Activated CD8-positive, alpha-beta memory T cell treated with anti-CD3 and anti-CD28 coated beads, Interleukin-2, amount 50 U/mL, for 1 hour (primary cell): ENCODE measurements around the gene ESR1.
"Not testable (repeated sequence)": the region's sequence is repeated elsewhere in the genome, so short reads cannot be mapped to it uniquely, and the experiment has no call there.

ENCODE experiments used
- DNase-seq: peaks from one replicate; pipeline ENCODE4 v3.0.0-alpha.2; 2020; ENCODE audit errors: extremely low read depth

ESR1 gene

GRCh38 chr6:151813858-151814257 lies 6.4 kb downstream of the ESR1 start:
- DNase-seq = no peak

- DNase-seq = no peak
These were observed 7.1 kb downstream of the ESR1 start for GRCh38 chr6:151814614-151815013.

GRCh38 chr6:151822252-151823111 lies 15.0 kb downstream of the ESR1 start:
- DNase-seq = no peak

GRCh38 chr6:151826517-151827142 lies 19.1 kb downstream of the ESR1 start:
- DNase-seq = no peak

GRCh38 chr6:151832710-151833109 lies 25.2 kb downstream of the ESR1 start:
- no peak for DNase-seq

GRCh38 chr6:151835396-151835795 lies 27.9 kb downstream of the ESR1 start:
- DNase-seq = no peak

GRCh38 chr6:151837223-151837622 lies 29.7 kb downstream of the ESR1 start:
- DNase-seq = no peak

GRCh38 chr6:151842816-151843215 lies 35.3 kb downstream of the ESR1 start:
- DNase-seq = no peak

GRCh38 chr6:151847064-151847463 lies 39.6 kb downstream of the ESR1 start:
- no peak for DNase-seq

GRCh38 chr6:151850479-151851003 lies 43.1 kb downstream of the ESR1 start:
- DNase-seq = no peak

- DNase-seq = no peak
These were observed 50.8 kb downstream of the ESR1 start for GRCh38 chr6:151858294-151858693.

GRCh38 chr6:151862461-151862860 lies 55.0 kb downstream of the ESR1 start:
- no peak for DNase-seq

- DNase-seq = not testable (repeated sequence)
These were observed 59.9 kb downstream of the ESR1 start for GRCh38 chr6:151867361-151867869.

GRCh38 chr6:151869345-151869744 lies 61.9 kb downstream of the ESR1 start:
- DNase-seq = no peak

- no peak for DNase-seq
These were observed 62.3 kb downstream of the ESR1 start for GRCh38 chr6:151869787-151870186.

- no peak for DNase-seq
These were observed 62.9 kb downstream of the ESR1 start for GRCh38 chr6:151870375-151870774.

- DNase-seq = no peak
These were observed 68.0 kb downstream of the ESR1 start for GRCh38 chr6:151875524-151875923.

GRCh38 chr6:151876122-151876521 lies 68.6 kb downstream of the ESR1 start:
- DNase-seq = no peak

GRCh38 chr6:151877458-151877857 lies 70.0 kb downstream of the ESR1 start:
- no peak for DNase-seq

GRCh38 chr6:151881231-151881630 lies 73.7 kb downstream of the ESR1 start:
- DNase-seq = no peak

- no peak for DNase-seq
These were observed 74.7 kb downstream of the ESR1 start for GRCh38 chr6:151882206-151882605.

GRCh38 chr6:151885234-151885633 lies 77.8 kb downstream of the ESR1 start:
- DNase-seq = no peak

- no peak for DNase-seq
These were observed 84.0 kb downstream of the ESR1 start for GRCh38 chr6:151891524-151891923.
